ENCODE measurements around the gene SCTR. TPM values are rescaled to one million over a fixed set of nuclear protein-coding genes. Genes with fewer than 3 reads are reported as not detected.

The SCTR gene
- total RNA-seq, 4 donors from 2014 or later: 0.81 TPM; not detected in 3

DNA sequence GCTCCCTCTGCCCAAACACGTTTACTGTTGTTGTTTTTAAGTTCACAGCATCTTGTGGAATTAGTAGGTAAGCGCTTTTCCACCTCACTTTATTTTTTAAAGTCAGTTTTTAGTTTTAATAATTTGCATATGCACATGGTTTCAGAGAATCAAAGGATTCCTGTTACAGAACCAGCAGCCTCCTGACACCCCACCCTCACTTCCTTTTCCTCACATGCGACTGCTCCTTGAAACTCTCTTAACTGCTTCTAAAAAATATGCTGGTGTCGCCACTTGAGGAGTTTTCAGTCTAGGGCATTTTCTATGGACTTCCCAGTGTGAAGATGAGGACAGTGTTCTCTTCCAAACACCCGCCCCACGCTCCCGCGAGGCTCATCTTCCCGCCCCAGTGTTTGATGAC is 78.2 kb downstream of the SCTR start:
- no peak for TF ChIP-seq EP300 (IDR thresholded peaks at IDR 0.05)
- TF ChIP-seq POLR2AphosphoS5 (IDR thresholded peaks at IDR 0.05): no peak
- no peak for TF ChIP-seq POLR2A (IDR thresholded peaks at IDR 0.05)
- TF ChIP-seq, protein P1, sequence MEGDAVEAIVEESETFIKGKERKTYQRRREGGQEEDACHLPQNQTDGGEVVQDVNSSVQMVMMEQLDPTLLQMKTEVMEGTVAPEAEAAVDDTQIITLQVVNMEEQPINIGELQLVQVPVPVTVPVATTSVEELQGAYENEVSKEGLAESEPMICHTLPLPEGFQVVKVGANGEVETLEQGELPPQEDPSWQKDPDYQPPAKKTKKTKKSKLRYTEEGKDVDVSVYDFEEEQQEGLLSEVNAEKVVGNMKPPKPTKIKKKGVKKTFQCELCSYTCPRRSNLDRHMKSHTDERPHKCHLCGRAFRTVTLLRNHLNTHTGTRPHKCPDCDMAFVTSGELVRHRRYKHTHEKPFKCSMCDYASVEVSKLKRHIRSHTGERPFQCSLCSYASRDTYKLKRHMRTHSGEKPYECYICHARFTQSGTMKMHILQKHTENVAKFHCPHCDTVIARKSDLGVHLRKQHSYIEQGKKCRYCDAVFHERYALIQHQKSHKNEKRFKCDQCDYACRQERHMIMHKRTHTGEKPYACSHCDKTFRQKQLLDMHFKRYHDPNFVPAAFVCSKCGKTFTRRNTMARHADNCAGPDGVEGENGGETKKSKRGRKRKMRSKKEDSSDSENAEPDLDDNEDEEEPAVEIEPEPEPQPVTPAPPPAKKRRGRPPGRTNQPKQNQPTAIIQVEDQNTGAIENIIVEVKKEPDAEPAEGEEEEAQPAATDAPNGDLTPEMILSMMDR (IDR thresholded peaks at IDR 0.05): no peak
- Histone ChIP-seq H3K4me3 (no peak overlapping the region), H3K9me3 (no peaks in the 10 kb centered on the region), H3K27ac (no peak overlapping the region), H3K4me1 (no peaks in the 10 kb centered on the region), H3K27me3 (peaks cover 23% of the 10 kb centered on the region), H3K36me3 (no peaks in the 10 kb centered on the region)
- ATAC-seq: no peak
- 62 to 69% methylated on average over 8 to 9 of the region's 9 CpGs for WGBS, 2 donors (ENCODE audit: low coverage in 1 of 2)

DNA sequence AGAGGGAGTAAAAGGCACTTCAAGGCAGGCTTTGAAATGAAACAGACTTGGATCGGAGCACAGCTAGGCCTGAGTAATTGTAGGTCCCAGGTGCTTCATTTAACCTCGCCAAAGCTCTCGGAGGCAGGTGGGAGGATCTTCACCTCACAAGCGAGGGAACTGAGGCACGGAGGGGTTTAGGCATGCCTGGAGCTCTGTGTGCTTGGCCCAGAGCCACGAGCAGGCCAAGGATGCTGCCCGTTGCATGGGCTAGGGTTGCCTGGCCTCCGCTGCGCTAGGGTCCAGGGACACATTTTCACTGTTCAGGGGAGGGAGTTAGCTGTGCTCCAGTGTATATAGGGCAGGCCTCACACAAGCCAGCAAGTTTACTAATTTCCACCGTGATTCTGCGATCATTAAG is 81.4 kb downstream of the SCTR start:
- no peak overlapping the region for H3K27ac ChIP-seq
- 89 to 92% methylated on average over 5 to 6 of the region's 11 CpGs for WGBS, 2 donors (ENCODE audit: low coverage in 1 of 2)
- no peaks in the 10 kb centered on the region for H3K36me3 ChIP-seq
- peaks cover 13% of the 10 kb centered on the region for H3K27me3 ChIP-seq
- H3K4me1 ChIP-seq: no peaks in the 10 kb centered on the region
- no peak for TF ChIP-seq POLR2A (IDR thresholded peaks at IDR 0.05)
- TF ChIP-seq, protein P1 (IDR thresholded peaks at IDR 0.05): no peak
- TF ChIP-seq EP300 (IDR thresholded peaks at IDR 0.05): no peak
- H3K4me3 ChIP-seq: no peak overlapping the region
- no peak for ATAC-seq
- no peaks in the 10 kb centered on the region for H3K9me3 ChIP-seq

DNA sequence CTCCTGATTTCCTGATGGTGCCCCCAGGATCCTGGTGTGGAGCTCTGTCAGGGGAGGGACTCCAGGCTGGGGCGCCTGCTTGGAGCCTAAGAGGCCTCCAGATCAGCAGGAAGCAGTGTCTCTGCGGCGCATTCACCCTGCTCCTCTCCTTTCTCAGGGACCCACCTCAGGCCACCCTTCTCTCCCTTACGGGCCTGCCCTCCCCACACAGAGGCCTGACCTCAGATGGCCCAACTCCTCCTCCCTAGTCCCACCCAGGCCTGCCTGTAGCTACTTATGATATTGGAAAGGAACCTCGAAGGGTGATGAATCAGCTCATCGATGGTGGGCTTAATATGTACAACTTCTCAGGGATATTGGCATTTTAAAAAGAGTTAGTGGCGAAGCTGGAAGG is 82.1 kb downstream of the SCTR start:
- Histone ChIP-seq H3K27ac (no peak overlapping the region), H3K27me3 (peaks cover 8% of the 10 kb centered on the region), H3K4me3 (no peak overlapping the region), H3K9me3 (no peaks in the 10 kb centered on the region), H3K4me1 (no peaks in the 10 kb centered on the region), H3K36me3 (no peaks in the 10 kb centered on the region)
- TF ChIP-seq POLR2A (IDR thresholded peaks at IDR 0.05): no peak
- TF ChIP-seq EP300 (IDR thresholded peaks at IDR 0.05): no peak
- TF ChIP-seq POLR2AphosphoS5 (IDR thresholded peaks at IDR 0.05): no peak
- TF ChIP-seq, protein P1 (IDR thresholded peaks at IDR 0.05): no peak
- 84 to 92% methylated on average over 5 of the region's 7 CpGs for WGBS, 2 donors (ENCODE audit: low coverage in 1 of 2)
- no peak for ATAC-seq

DNA sequence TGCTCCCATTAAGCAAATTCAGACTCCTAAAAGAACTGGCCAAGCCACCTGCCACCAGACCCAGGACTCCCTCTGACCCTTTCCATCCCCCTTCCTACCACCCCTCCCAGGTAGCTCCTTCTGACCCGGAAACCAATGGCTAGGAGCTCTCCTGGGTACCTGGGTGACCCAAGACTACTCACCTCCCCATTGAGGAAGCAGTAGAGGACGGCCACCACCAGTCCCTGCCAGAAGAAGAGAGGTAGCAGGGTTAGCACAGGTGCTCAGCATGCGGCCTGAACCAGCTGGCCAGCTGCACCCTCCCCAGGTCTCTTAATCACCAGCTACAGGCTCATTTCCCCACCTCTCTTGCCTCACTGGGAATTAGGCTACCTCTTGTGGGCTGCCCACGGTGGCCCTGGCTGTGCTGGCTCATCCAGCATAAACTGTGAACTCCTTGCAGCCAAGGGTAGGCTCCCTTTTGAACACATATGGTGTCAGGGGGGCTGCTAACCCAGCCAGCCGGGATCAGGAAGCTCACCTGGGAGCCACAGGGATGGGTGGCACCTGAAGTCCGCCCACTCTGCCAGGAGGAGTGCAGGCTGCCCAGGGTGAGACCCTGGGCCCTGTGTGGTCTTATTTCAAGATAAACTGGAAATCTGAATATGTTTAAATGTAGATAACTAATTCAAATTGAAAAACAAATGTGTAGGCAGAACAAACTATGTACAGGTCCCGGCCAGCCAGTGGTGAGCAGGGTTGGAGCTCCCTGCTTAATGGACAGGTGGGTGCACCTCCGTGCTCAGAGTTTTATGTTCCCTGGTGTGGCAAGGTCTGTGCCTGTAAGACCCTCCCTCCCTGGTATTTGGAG is 82.7 kb downstream of the SCTR start:
- no peak overlapping the region for H3K27ac ChIP-seq
- ATAC-seq: no peak
- H3K9me3 ChIP-seq: no peaks in the 10 kb centered on the region
- H3K36me3 ChIP-seq: no peaks in the 10 kb centered on the region
- peaks cover 5% of the 10 kb centered on the region for H3K27me3 ChIP-seq
- 89 to 100% methylated on average over 1 to 5 of the region's 8 CpGs for WGBS, 2 donors (ENCODE audit: low coverage in 1 of 2)
- TF ChIP-seq, protein P1 (IDR thresholded peaks at IDR 0.05): no peak
- TF ChIP-seq POLR2AphosphoS5 (IDR thresholded peaks at IDR 0.05) (no peak), EP300 (IDR thresholded peaks at IDR 0.05) (no peak), POLR2A (IDR thresholded peaks at IDR 0.05) (no peak)
- no peaks in the 10 kb centered on the region for H3K4me1 ChIP-seq
- no peak overlapping the region for H3K4me3 ChIP-seq

DNA sequence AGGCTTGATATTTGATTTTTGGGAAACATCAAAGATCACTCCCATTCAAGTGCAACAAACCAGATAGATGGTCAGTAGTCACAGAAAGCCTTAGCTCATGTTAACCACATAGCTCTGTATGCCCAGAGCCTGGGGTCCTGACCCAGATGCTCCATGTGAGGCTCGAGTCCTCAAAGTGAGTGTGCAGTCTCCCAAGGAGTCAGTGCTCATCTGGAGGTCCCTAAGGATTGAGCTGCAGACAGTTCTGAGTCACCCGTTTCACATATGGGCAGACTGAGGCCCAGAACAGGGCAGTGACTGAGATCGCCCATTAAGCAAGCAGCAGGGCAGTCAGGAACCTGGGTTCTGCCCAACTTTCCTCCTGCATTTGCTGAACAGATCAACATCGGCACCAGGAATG is 83.4 kb downstream of the SCTR start:
- no peak for ATAC-seq
- Histone ChIP-seq H3K4me3 (no peak overlapping the region), H3K36me3 (no peaks in the 10 kb centered on the region), H3K9me3 (no peaks in the 10 kb centered on the region), H3K27ac (no peak overlapping the region), H3K27me3 (no peaks in the 10 kb centered on the region), H3K4me1 (no peaks in the 10 kb centered on the region)
- TF ChIP-seq POLR2A (IDR thresholded peaks at IDR 0.05) (no peak), EP300 (IDR thresholded peaks at IDR 0.05) (no peak), POLR2AphosphoS5 (IDR thresholded peaks at IDR 0.05) (no peak)
- TF ChIP-seq, protein P1 (IDR thresholded peaks at IDR 0.05): no peak
- WGBS, 2 donors (ENCODE audit: low coverage in 1 of 2): no CpG with 5 or more reads among the region's 4 CpGs
